ENCODE data around the gene ARHGEF9. TPM values are rescaled to one million over a fixed set of nuclear protein-coding genes. Genes with fewer than 3 reads are reported as not detected.

The ARHGEF9 gene
- polyA plus RNA-seq, 1 donor (not counting 4 experiments of a cell fraction or from before 2014, with no cell fraction given) = 16.0 TPM

DNA sequence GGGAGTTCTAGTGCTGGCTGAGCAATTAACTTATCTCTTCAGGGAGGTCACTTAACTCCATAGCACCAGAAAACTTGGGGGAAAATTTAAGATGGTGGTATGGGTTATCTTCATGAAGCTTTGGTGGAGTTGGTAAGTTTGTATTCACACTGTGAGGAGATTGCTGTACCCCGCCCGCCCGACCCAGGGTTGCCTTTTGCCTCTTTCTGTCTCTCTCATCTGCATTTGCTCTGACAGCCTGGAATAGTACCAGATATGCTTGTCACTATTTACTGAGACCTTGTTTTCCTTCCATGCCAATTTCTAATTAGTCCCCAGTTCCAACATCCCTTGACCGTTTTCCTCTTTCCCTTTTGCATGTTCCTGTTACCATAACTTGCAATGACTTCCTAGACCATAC lies 33.1 kb upstream of the ARHGEF9 start:
- no peak for TF ChIP-seq EZH2 (IDR thresholded peaks at IDR 0.05; ENCODE audit: low read length)
- no peak for TF ChIP-seq CTCF (optimal IDR thresholded peaks at IDR 0.05 in 1 of 3, IDR thresholded peaks at IDR 0.05 in 1 of 3, conservative IDR thresholded peaks at IDR 0.05 in 1 of 3; ENCODE audit: extremely low read depth in 1 of 3, insufficient read depth in 2 of 3, low read length in 3 of 3)
- Histone ChIP-seq H3K9me1 (ENCODE audit: control insufficient read depth, extremely low read depth, insufficient read depth, low read length) (no peaks in the 10 kb centered on the region), H3K9ac (ENCODE audit: control insufficient read depth, extremely low read depth, insufficient read depth, low read length) (no peak overlapping the region), H3K9me3 (ENCODE audit: control insufficient read depth, low read depth, low read length) (no peaks in the 10 kb centered on the region), H3K4me3 (ENCODE audit: control insufficient read depth in 2 of 3, extremely low read depth in 1 of 3, insufficient read depth in 2 of 3, low read depth in 1 of 3, low read length in 3 of 3) (no peak overlapping the region), H3K4me1 (ENCODE audit: control insufficient read depth, extremely low read depth, insufficient read depth, low read length) (no peaks in the 10 kb centered on the region), H4K20me1 (ENCODE audit: control insufficient read depth, extremely low read depth, insufficient read depth, low read length) (no peaks in the 10 kb centered on the region), H3K36me3 (ENCODE audit: control insufficient read depth in 2 of 2, extremely low read depth in 1 of 2, insufficient read depth in 2 of 2, low read length in 2 of 2) (no peaks in the 10 kb centered on the region), H2AFZ (ENCODE audit: control insufficient read depth, low read length) (no peak overlapping the region), H3K79me2 (ENCODE audit: control insufficient read depth, insufficient read depth, low read length) (no peaks in the 10 kb centered on the region), H3K27me3 (ENCODE audit: control insufficient read depth, extremely low read depth, insufficient read depth, low read length) (no peaks in the 10 kb centered on the region), H3K27ac (ENCODE audit: control insufficient read depth, insufficient read depth, low read length) (no peak overlapping the region), H3K4me2 (ENCODE audit: control insufficient read depth, extremely low read depth, insufficient read depth, low read depth, low read length) (no peak overlapping the region)
- dilution Hi-C loops (cut with MboI; ENCODE audit: extremely low pct_ligation_motif_present, low sequenced_read_pairs) = no loop called here
- no peak for FAIRE-seq
- no peak for DNase-seq (ENCODE audit: low read depth, low spot score)

GRCh38 chrX:63817696-63818095 lies 32.7 kb upstream of the ARHGEF9 start:
- H3K9ac ChIP-seq (ENCODE audit: control insufficient read depth, extremely low read depth, insufficient read depth, low read length) = no peak overlapping the region
- no peak overlapping the region for H2AFZ ChIP-seq (ENCODE audit: control insufficient read depth, low read length)
- H4K20me1 ChIP-seq (ENCODE audit: control insufficient read depth, extremely low read depth, insufficient read depth, low read length) = no peaks in the 10 kb centered on the region
- no peak overlapping the region for H3K4me2 ChIP-seq (ENCODE audit: control insufficient read depth, extremely low read depth, insufficient read depth, low read depth, low read length)
- H3K9me1 ChIP-seq (ENCODE audit: control insufficient read depth, extremely low read depth, insufficient read depth, low read length) = no peaks in the 10 kb centered on the region
- no peak overlapping the region for H3K4me3 ChIP-seq (ENCODE audit: control insufficient read depth in 2 of 3, extremely low read depth in 1 of 3, insufficient read depth in 2 of 3, low read depth in 1 of 3, low read length in 3 of 3)
- H3K4me1 ChIP-seq (ENCODE audit: control insufficient read depth, extremely low read depth, insufficient read depth, low read length) = no peaks in the 10 kb centered on the region
- no peaks in the 10 kb centered on the region for H3K36me3 ChIP-seq (ENCODE audit: control insufficient read depth in 2 of 2, extremely low read depth in 1 of 2, insufficient read depth in 2 of 2, low read length in 2 of 2)
- no peaks in the 10 kb centered on the region for H3K79me2 ChIP-seq (ENCODE audit: control insufficient read depth, insufficient read depth, low read length)
- H3K27me3 ChIP-seq (ENCODE audit: control insufficient read depth, extremely low read depth, insufficient read depth, low read length) = no peaks in the 10 kb centered on the region
- H3K9me3 ChIP-seq (ENCODE audit: control insufficient read depth, low read depth, low read length) = no peaks in the 10 kb centered on the region
- no peak for FAIRE-seq
- no peak for DNase-seq (ENCODE audit: low read depth, low spot score)
- H3K27ac ChIP-seq (ENCODE audit: control insufficient read depth, insufficient read depth, low read length) = no peak overlapping the region
- dilution Hi-C loops (cut with MboI; ENCODE audit: extremely low pct_ligation_motif_present, low sequenced_read_pairs) = no loop called here
- TF ChIP-seq CTCF (optimal IDR thresholded peaks at IDR 0.05 in 1 of 3, IDR thresholded peaks at IDR 0.05 in 1 of 3, conservative IDR thresholded peaks at IDR 0.05 in 1 of 3; ENCODE audit: extremely low read depth in 1 of 3, insufficient read depth in 2 of 3, low read length in 3 of 3) = no peak
- no peak for TF ChIP-seq EZH2 (IDR thresholded peaks at IDR 0.05; ENCODE audit: low read length)

All from keratinocyte (primary cell).